Measurements from ENCODE around the gene PPP1R1A. TPM values are rescaled to one million over a fixed set of nuclear protein-coding genes. Genes with fewer than 3 reads are reported as not detected.

The PPP1R1A gene
- total RNA-seq (2014; rRNA removed; shearing (Covaris generic)) (not detected in 2 replicates), total RNA-seq (2022) (not detected in 2 replicates), Bru-seq, nascent RNA (not detected), BruChase-seq, experiment 1, labeled RNA remaining after a 6-hour chase (not detected), BruChase-seq, experiment 2, labeled RNA remaining after a 2-hour chase (not detected)
- long read RNA-seq = 0 reads

DNA sequence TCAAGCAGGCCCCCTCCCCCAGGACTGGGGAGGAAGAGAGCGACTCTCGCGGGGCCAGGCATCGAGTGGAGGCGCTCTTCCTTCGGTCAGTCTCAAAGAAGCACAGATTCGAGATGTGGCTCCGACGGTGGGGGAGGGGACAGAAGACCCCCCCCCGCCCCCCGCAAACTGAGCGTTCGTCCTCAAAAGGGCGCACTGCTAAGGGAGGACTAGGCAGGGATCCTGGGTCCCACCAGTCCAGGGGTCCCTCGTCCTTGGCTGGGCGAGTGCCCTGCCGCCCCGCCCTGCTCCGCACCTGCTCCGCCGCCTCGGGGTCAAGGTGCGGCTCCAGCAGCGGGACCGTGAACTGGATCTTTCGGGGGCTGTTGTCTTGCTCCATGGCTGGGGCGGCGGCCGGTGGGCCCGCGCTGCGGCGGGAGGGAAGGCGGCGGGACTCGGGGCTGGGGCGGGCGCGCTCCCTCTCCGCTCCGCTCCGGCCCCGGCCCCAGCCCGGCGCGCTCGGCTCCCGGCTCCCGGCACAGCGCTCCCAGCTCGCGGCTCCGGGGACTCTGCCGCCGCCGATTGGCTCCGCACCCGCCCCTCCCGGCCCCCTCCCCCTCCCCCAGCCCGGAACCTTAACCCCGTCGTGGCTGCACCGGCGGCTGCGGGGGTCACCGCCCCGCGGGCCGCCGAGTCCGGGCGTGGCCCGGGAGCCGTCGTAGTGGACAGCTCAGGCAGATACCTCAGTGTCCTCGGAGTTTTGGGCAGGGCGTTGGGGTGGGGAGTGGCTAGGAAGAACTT is at the start of gene PPP1R1A:
Gene PPP1R1A, minus strand, starts transcription at position 550 of the 780 bp plus-strand sequence. Its CDS starts 171 bp downstream, at position 379.
- Histone ChIP-seq H2AFZ (ENCODE audit: low read length) (no peak within 1 kb of the TSS), H3K9me2 (ENCODE audit: insufficient read depth, low read length) (no peaks in the 10 kb centered on the region), H3K4me2 (ENCODE audit: low read length) (no peak within 1 kb of the TSS), H3K27ac (ENCODE audit: low read depth, low read length, poor library complexity, severe bottlenecking) (no peak within 1 kb of the TSS), H3K4me3 (ENCODE audit: low read depth, low read length, poor library complexity, severe bottlenecking) (no peak within 1 kb of the TSS), H3K4me1 (ENCODE audit: insufficient read depth, low read length, poor library complexity, severe bottlenecking) (no peaks in the 10 kb centered on the region), H3K79me2 (ENCODE audit: insufficient read depth, low read depth, low read length) (no peaks in the 10 kb centered on the region), H3K9me3 (ENCODE audit: low read length) (no peaks in the 10 kb centered on the region), H3K36me3 (ENCODE audit: insufficient read depth, low read length) (no peaks in the 10 kb centered on the region), H4K20me1 (ENCODE audit: insufficient read depth, low read length) (no peaks in the 10 kb centered on the region)
- no TSS peak for BruUV-seq (replicated peaks)
- TF ChIP-seq, protein P1, sequence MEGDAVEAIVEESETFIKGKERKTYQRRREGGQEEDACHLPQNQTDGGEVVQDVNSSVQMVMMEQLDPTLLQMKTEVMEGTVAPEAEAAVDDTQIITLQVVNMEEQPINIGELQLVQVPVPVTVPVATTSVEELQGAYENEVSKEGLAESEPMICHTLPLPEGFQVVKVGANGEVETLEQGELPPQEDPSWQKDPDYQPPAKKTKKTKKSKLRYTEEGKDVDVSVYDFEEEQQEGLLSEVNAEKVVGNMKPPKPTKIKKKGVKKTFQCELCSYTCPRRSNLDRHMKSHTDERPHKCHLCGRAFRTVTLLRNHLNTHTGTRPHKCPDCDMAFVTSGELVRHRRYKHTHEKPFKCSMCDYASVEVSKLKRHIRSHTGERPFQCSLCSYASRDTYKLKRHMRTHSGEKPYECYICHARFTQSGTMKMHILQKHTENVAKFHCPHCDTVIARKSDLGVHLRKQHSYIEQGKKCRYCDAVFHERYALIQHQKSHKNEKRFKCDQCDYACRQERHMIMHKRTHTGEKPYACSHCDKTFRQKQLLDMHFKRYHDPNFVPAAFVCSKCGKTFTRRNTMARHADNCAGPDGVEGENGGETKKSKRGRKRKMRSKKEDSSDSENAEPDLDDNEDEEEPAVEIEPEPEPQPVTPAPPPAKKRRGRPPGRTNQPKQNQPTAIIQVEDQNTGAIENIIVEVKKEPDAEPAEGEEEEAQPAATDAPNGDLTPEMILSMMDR (conservative IDR thresholded peaks at IDR 0.05; ENCODE audit: low read length) = no peak
- TF ChIP-seq EZH2phosphoT487 (IDR thresholded peaks at IDR 0.05; ENCODE audit: borderline replicate concordance, low read depth, low read length) = no peak
- CTCF ChIA-PET (ENCODE audit: unreplicated experiment) = no interaction called here
- intact Hi-C loops (cut with micrococcal nuclease; ENCODE audit: unreplicated experiment) = no loop called here
- DNase-seq (ENCODE audit: low spot score) = no peak
- POLR2A ChIA-PET = no interaction called here

GRCh38 chr12:54634795-54635194 is 46.3 kb upstream of the PPP1R1A start, which contains the start of gene LACRT:
LACRT (minus strand) TSS chr12:54634895; CDS start chr12:54634841, 54 bp downstream.
- ChIA-PET CTCF (ENCODE audit: unreplicated experiment) (no interaction called here), POLR2A (interaction anchor here (0.7 kb wide), 1 partner anchor 410 kb away, joined by 3 read pairs; no protein-coding TSS in a partner anchor)
- Histone ChIP-seq H3K9me3 (ENCODE audit: low read length) (no peaks in the 10 kb centered on the region), H3K4me3 (ENCODE audit: low read depth, low read length, poor library complexity, severe bottlenecking) (no peak within 1 kb of the TSS), H3K9me2 (ENCODE audit: insufficient read depth, low read length) (no peaks in the 10 kb centered on the region), H3K4me1 (ENCODE audit: insufficient read depth, low read length, poor library complexity, severe bottlenecking) (no peaks in the 10 kb centered on the region), H3K4me2 (ENCODE audit: low read length) (no peak within 1 kb of the TSS), H2AFZ (ENCODE audit: low read length) (no peak within 1 kb of the TSS), H4K20me1 (ENCODE audit: insufficient read depth, low read length) (no peaks in the 10 kb centered on the region), H3K36me3 (ENCODE audit: insufficient read depth, low read length) (no peaks in the 10 kb centered on the region), H3K79me2 (ENCODE audit: insufficient read depth, low read depth, low read length) (no peaks in the 10 kb centered on the region), H3K27ac (ENCODE audit: low read depth, low read length, poor library complexity, severe bottlenecking) (no peak within 1 kb of the TSS)
- intact Hi-C loops (cut with micrococcal nuclease; ENCODE audit: unreplicated experiment) = no loop called here
- BruUV-seq (replicated peaks) = no TSS peak
- DNase-seq (ENCODE audit: low spot score) = no peak
- TF ChIP-seq, protein P1 (conservative IDR thresholded peaks at IDR 0.05; ENCODE audit: low read length) = no peak
- TF ChIP-seq EZH2phosphoT487 (IDR thresholded peaks at IDR 0.05; ENCODE audit: borderline replicate concordance, low read depth, low read length) = no peak

All from OCI-LY7 (cell line).